ENCODE measurements around the gene TXNRD3.

DNA sequence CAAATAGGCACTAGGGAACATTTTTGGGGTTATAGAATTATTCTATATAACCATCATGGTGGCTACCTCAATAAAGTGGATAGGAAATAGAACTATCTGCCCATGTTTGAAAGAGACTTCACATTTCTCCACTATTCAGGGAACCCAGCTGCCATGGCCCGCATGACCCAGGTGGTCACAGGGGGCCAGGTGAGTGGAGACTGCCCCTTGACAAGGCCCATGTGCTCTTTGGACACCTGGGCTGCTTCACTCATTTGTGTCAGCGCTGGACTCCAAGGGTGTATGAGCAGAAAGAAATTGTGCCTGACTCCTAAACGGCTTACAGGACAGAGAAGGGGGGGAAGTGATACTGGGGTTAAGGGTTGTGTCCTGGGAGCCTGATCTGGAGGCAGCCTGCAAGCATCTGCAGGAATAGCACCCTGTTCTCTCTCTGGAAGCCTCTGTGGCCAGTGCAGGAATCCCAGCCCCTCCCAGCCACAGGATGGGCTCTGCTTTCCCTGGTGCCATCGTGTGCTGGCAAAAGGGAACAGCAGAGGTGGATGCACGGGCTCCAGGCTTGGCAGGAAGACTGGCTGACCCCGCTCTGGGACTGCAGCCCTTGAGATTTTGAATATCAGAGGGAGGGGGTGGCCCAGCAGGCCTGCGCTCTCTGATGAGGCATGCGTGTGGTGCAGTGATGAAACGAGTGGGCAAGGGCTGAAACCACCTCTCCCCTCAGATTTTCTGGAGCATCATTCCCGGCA is 87.1 kb downstream of the TXNRD3 start:
- TF ChIP-seq, protein P1, sequence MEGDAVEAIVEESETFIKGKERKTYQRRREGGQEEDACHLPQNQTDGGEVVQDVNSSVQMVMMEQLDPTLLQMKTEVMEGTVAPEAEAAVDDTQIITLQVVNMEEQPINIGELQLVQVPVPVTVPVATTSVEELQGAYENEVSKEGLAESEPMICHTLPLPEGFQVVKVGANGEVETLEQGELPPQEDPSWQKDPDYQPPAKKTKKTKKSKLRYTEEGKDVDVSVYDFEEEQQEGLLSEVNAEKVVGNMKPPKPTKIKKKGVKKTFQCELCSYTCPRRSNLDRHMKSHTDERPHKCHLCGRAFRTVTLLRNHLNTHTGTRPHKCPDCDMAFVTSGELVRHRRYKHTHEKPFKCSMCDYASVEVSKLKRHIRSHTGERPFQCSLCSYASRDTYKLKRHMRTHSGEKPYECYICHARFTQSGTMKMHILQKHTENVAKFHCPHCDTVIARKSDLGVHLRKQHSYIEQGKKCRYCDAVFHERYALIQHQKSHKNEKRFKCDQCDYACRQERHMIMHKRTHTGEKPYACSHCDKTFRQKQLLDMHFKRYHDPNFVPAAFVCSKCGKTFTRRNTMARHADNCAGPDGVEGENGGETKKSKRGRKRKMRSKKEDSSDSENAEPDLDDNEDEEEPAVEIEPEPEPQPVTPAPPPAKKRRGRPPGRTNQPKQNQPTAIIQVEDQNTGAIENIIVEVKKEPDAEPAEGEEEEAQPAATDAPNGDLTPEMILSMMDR (IDR thresholded peaks at IDR 0.05 in 8 of 11, conservative IDR thresholded peaks at IDR 0.05 in 3 of 11): peak in 1 of 11 experiments; percentile 25
- no peak for TF ChIP-seq POLR2A (IDR thresholded peaks at IDR 0.05)

All from spleen (tissue), 7 donors.